Measurements from ENCODE around the gene OR8D2.
"Not testable (repeated sequence)": the region's sequence is repeated elsewhere in the genome, so short reads cannot be mapped to it uniquely, and the experiment has no call there.

OR8D2 gene

DNA sequence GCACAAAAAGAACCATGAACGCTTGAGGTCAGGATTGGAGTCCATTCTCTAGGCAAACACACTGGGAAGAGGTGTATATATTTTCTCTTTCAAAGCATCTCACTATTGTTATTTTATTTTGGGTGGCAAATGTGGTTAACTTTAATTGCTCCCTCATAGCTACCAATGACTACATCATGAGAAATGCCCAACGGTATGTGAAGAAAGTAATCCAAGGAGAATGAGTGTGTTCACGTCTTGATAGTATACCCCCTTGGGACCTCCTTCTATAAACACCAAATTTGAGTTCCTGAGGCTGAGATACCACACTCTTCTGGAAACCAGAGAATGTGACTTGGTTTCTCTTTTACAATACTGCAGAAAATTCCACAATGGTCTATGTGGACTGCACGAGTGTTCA, 22.1 kb downstream of the OR8D2 start:
- no peak for FAIRE-seq
- DNase-seq (ENCODE audit: insufficient read length, low spot score): no peak
- TF ChIP-seq POU2F2 (IDR thresholded peaks at IDR 0.05; ENCODE audit: low read depth, low read length) (no peak), SPI1 (IDR thresholded peaks at IDR 0.05; ENCODE audit: low read depth, low read length) (no peak), TAF1 (IDR thresholded peaks at IDR 0.05; ENCODE audit: low read depth, low read length) (no peak), POLR2AphosphoS5 (IDR thresholded peaks at IDR 0.05; ENCODE audit: low read depth, low read length) (no peak), PAX5 (IDR thresholded peaks at IDR 0.05; ENCODE audit: insufficient read depth, low read length, severe bottlenecking) (no peak), POLR2A (IDR thresholded peaks at IDR 0.05; ENCODE audit: low read depth, low read length) (no peak)

DNA sequence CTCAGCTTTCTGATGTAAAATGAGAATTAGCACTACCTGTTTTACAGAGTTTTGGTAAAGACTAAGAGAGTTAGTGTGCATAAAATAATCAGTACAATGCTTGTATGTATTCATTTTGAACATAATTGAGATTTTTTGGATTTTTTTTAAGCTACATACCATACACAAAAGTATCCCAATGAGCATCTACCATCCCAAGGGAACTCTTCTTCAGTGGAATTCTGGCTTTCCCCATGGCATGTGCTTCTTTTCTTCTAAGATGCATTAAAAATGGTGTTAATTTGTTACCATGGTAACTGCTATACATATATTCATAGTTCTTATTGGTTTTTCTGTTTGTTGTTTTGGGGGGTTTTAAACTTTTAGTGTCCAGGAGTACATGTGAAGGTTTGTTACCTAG, 24.0 kb downstream of the OR8D2 start:
- no peak for DNase-seq (ENCODE audit: insufficient read length, low spot score)
- TF ChIP-seq PAX5 (IDR thresholded peaks at IDR 0.05; ENCODE audit: insufficient read depth, low read length, severe bottlenecking): no peak
- no peak for TF ChIP-seq POLR2AphosphoS5 (IDR thresholded peaks at IDR 0.05; ENCODE audit: low read depth, low read length)
- no peak for TF ChIP-seq SPI1 (IDR thresholded peaks at IDR 0.05; ENCODE audit: low read depth, low read length)
- no peak for TF ChIP-seq POU2F2 (IDR thresholded peaks at IDR 0.05; ENCODE audit: low read depth, low read length)
- no peak for TF ChIP-seq POLR2A (IDR thresholded peaks at IDR 0.05; ENCODE audit: low read depth, low read length)
- TF ChIP-seq TAF1 (IDR thresholded peaks at IDR 0.05; ENCODE audit: low read depth, low read length): no peak
- FAIRE-seq: no peak

DNA sequence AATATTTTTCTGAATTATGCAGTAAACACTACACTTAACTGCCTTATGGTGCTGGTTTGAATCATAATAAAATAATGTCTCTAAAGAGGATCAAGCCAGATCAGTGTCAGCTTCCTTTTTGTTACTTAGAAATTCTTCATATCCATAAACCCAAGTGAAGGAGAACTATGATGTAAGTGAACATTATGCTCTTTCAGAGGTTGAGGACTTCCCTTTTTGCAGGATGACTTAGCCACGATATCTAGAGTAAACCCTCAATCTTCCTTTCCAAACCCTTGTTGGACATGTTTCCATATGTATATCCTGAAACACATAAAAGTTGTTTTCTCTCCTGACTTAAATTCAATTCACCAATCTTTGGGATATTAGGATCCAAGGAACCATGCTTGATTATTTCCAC, 25.3 kb downstream of the OR8D2 start:
- FAIRE-seq: no peak

GRCh38 chr11:124285610-124286344, 34.2 kb downstream of the OR8D2 start:
- no peak for DNase-seq (ENCODE audit: insufficient read length, low spot score)
- no peak for TF ChIP-seq POU2F2 (IDR thresholded peaks at IDR 0.05; ENCODE audit: low read depth, low read length)
- no peak for FAIRE-seq

More for the DNA sequence above, 25.3 kb downstream of the OR8D2 start:
- no peak for DNase-seq (ENCODE audit: insufficient read length, low spot score)
- TF ChIP-seq POLR2A (IDR thresholded peaks at IDR 0.05; ENCODE audit: low read depth, low read length) (no peak), PAX5 (IDR thresholded peaks at IDR 0.05; ENCODE audit: insufficient read depth, low read length, severe bottlenecking) (no peak), SPI1 (IDR thresholded peaks at IDR 0.05; ENCODE audit: low read depth, low read length) (no peak), POU2F2 (IDR thresholded peaks at IDR 0.05; ENCODE audit: low read depth, low read length) (no peak), TAF1 (IDR thresholded peaks at IDR 0.05; ENCODE audit: low read depth, low read length) (no peak), POLR2AphosphoS5 (IDR thresholded peaks at IDR 0.05; ENCODE audit: low read depth, low read length) (no peak)

DNA sequence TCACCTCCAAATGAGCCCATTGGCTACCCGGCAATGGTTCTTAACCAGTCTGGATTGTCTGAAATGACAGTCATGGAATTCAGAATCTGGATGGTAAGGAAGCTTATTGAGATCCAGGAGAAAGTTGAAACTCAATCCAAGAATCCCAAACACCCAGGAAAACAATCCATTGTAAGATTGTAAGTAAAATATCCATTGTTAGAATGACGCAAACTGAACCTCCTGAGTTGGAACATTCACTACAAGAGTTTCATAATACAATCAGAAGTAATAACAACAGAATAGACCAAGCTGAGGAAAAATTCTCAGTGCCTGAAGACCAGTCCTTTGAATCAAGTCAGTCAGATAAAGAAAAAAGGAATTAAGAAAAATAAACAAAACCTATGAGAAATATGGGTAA, 41.7 kb downstream of the OR8D2 start:
- no peak for FAIRE-seq
- DNase-seq (ENCODE audit: insufficient read length, low spot score): no peak
- TF ChIP-seq TAF1 (IDR thresholded peaks at IDR 0.05; ENCODE audit: low read depth, low read length): no peak
- TF ChIP-seq POLR2AphosphoS5 (IDR thresholded peaks at IDR 0.05; ENCODE audit: low read depth, low read length): no peak
- TF ChIP-seq POU2F2 (IDR thresholded peaks at IDR 0.05; ENCODE audit: low read depth, low read length): no peak
- TF ChIP-seq PAX5 (IDR thresholded peaks at IDR 0.05; ENCODE audit: insufficient read depth, low read length, severe bottlenecking): no peak
- TF ChIP-seq POLR2A (IDR thresholded peaks at IDR 0.05; ENCODE audit: low read depth, low read length): no peak
- TF ChIP-seq SPI1 (IDR thresholded peaks at IDR 0.05; ENCODE audit: low read depth, low read length): no peak

GRCh38 chr11:124277804-124278203, 42.2 kb downstream of the OR8D2 start:
- no peak for DNase-seq (ENCODE audit: insufficient read length, low spot score)
- TF ChIP-seq POLR2AphosphoS5 (IDR thresholded peaks at IDR 0.05; ENCODE audit: low read depth, low read length): no peak
- TF ChIP-seq TAF1 (IDR thresholded peaks at IDR 0.05; ENCODE audit: low read depth, low read length): no peak
- TF ChIP-seq SPI1 (IDR thresholded peaks at IDR 0.05; ENCODE audit: low read depth, low read length): no peak
- TF ChIP-seq POU2F2 (IDR thresholded peaks at IDR 0.05; ENCODE audit: low read depth, low read length): no peak
- no peak for FAIRE-seq

- FAIRE-seq: no peak
Observed at GRCh38 chr11:124277207-124277606, 42.8 kb downstream of the OR8D2 start.

GRCh38 chr11:124276081-124276480, 43.9 kb downstream of the OR8D2 start:
- no peak for TF ChIP-seq TAF1 (IDR thresholded peaks at IDR 0.05; ENCODE audit: low read depth, low read length)
- no peak for TF ChIP-seq POLR2A (IDR thresholded peaks at IDR 0.05; ENCODE audit: low read depth, low read length)
- no peak for TF ChIP-seq POLR2AphosphoS5 (IDR thresholded peaks at IDR 0.05; ENCODE audit: low read depth, low read length)
- no peak for TF ChIP-seq POU2F2 (IDR thresholded peaks at IDR 0.05; ENCODE audit: low read depth, low read length)
- no peak for TF ChIP-seq SPI1 (IDR thresholded peaks at IDR 0.05; ENCODE audit: low read depth, low read length)
- TF ChIP-seq PAX5 (IDR thresholded peaks at IDR 0.05; ENCODE audit: insufficient read depth, low read length, severe bottlenecking): no peak
- DNase-seq (ENCODE audit: insufficient read length, low spot score): no peak
- no peak for FAIRE-seq

More at GRCh38 chr11:124277207-124277606, 42.8 kb downstream of the OR8D2 start:
- no peak for DNase-seq (ENCODE audit: insufficient read length, low spot score)
- no peak for TF ChIP-seq POU2F2 (IDR thresholded peaks at IDR 0.05; ENCODE audit: low read depth, low read length)
- TF ChIP-seq POLR2A (IDR thresholded peaks at IDR 0.05; ENCODE audit: low read depth, low read length): no peak
- no peak for TF ChIP-seq POLR2AphosphoS5 (IDR thresholded peaks at IDR 0.05; ENCODE audit: low read depth, low read length)
- TF ChIP-seq TAF1 (IDR thresholded peaks at IDR 0.05; ENCODE audit: low read depth, low read length): no peak

GRCh38 chr11:124274000-124274399, 46.0 kb downstream of the OR8D2 start:
- no peak for FAIRE-seq

GRCh38 chr11:124270886-124271285, 49.1 kb downstream of the OR8D2 start:
- DNase-seq (ENCODE audit: insufficient read length, low spot score); FAIRE-seq: not testable (repeated sequence)

More at GRCh38 chr11:124274000-124274399, 46.0 kb downstream of the OR8D2 start:
- TF ChIP-seq POU2F2 (IDR thresholded peaks at IDR 0.05; ENCODE audit: low read depth, low read length) (no peak), TAF1 (IDR thresholded peaks at IDR 0.05; ENCODE audit: low read depth, low read length) (no peak), POLR2AphosphoS5 (IDR thresholded peaks at IDR 0.05; ENCODE audit: low read depth, low read length) (no peak), POLR2A (IDR thresholded peaks at IDR 0.05; ENCODE audit: low read depth, low read length) (no peak), SPI1 (IDR thresholded peaks at IDR 0.05; ENCODE audit: low read depth, low read length) (no peak), PAX5 (IDR thresholded peaks at IDR 0.05; ENCODE audit: insufficient read depth, low read length, severe bottlenecking) (no peak)
- DNase-seq (ENCODE audit: insufficient read length, low spot score): no peak

Measured in GM12891 (cell line).